Fibroblast of peridontal ligament (primary cell): ENCODE measurements around the gene CRIP1.

Experiments used
- DNase-seq: peaks from one replicate; pipeline ENCODE4 v3.0.0-alpha.2; 2010; ENCODE audit errors: extremely low read depth

Gene CRIP1

GRCh38 chr14:105492031-105492970 lies 5.6 kb downstream of the CRIP1 start:
- no peak for DNase-seq

- no peak for DNase-seq
Observed at GRCh38 chr14:105492971-105493871, 6.5 kb downstream of the CRIP1 start.

GRCh38 chr14:105493921-105494605 lies 7.4 kb downstream of the CRIP1 start:
- DNase-seq, result no peak

- DNase-seq, result no peak
Observed at GRCh38 chr14:105494606-105494929, 7.9 kb downstream of the CRIP1 start.

GRCh38 chr14:105495101-105495989 lies 8.7 kb downstream of the CRIP1 start:
- DNase-seq, result no peak

- DNase-seq, result no peak
Observed at GRCh38 chr14:105495990-105496830, 9.5 kb downstream of the CRIP1 start.

GRCh38 chr14:105496831-105497591 lies 10.3 kb downstream of the CRIP1 start:
- no peak for DNase-seq

- no peak for DNase-seq
Observed at GRCh38 chr14:105497671-105498429, 11.2 kb downstream of the CRIP1 start.

- no peak for DNase-seq
Observed at GRCh38 chr14:105498430-105499255, 12.0 kb downstream of the CRIP1 start.

GRCh38 chr14:105499256-105500035 lies 12.8 kb downstream of the CRIP1 start:
- DNase-seq, result no peak

- no peak for DNase-seq
Observed at GRCh38 chr14:105500036-105500725, 13.5 kb downstream of the CRIP1 start.

- DNase-seq, result no peak
Observed at GRCh38 chr14:105500726-105501101, 14.0 kb downstream of the CRIP1 start.

GRCh38 chr14:105501504-105502291 lies 15.0 kb downstream of the CRIP1 start:
- no peak for DNase-seq

GRCh38 chr14:105502446-105503295 lies 16.0 kb downstream of the CRIP1 start:
- no peak for DNase-seq

- no peak for DNase-seq
Observed at GRCh38 chr14:105503296-105503640, 16.6 kb downstream of the CRIP1 start.
